Smooth muscle cell (in vitro differentiated cells): ENCODE data around the gene MOB3A. TPM values are rescaled to one million over a fixed set of nuclear protein-coding genes. Genes with fewer than 3 reads are reported as not detected.
A peak's percentile ranks its signal among the peaks of the same experiment; 100 is the strongest.
"Not testable (repeated sequence)": the region's sequence is repeated elsewhere in the genome, so short reads cannot be mapped to it uniquely, and the experiment has no call there.

Experiments used
- DNase-seq: peaks from one replicate; lab custom pipeline; 2025; ENCODE audit not compliant: unreplicated experiment; lab: John Stamatoyannopoulos, UW
- H2AFZ ChIP-seq: fragments of 200-600 bp; sonication (generic); 2 replicates; pipeline ENCODE4 v1.6.0; 2016; ENCODE audit warnings: antibody characterized with exemption, low read depth, mild to moderate bottlenecking
- H3F3A ChIP-seq: fragments of 200-600 bp; sonication (generic); 2 replicates; pipeline ENCODE4 v1.6.0; 2017; ENCODE audit warnings: antibody characterized with exemption, low read depth
- H3K27ac ChIP-seq: fragments of 200-600 bp; sonication (generic); 2 replicates; pipeline ENCODE4 v1.5.1; 2016; ENCODE audit warnings: low read depth, mild to moderate bottlenecking
- H3K27me3 ChIP-seq: fragments of 200-600 bp; sonication (generic); 2 replicates; pipeline ENCODE4 v1.6.1; 2016; ENCODE audit warnings: low read depth, mild to moderate bottlenecking
- H3K36me3 ChIP-seq: fragments of 200-600 bp; sonication (generic); 2 replicates; pipeline ENCODE4 v1.5.1; 2016; ENCODE audit warnings: low read depth
- H3K4me1 ChIP-seq: fragments of 200-600 bp; sonication (generic); 2 replicates; pipeline ENCODE4 v1.5.1; 2016; ENCODE audit warnings: low read depth
- H3K4me2 ChIP-seq: fragments of 200-600 bp; sonication (generic); 2 replicates; pipeline ENCODE4 v1.6.0; 2016; ENCODE audit warnings: mild to moderate bottlenecking
- H3K4me3 ChIP-seq: fragments of 200-600 bp; sonication (generic); 2 replicates; pipeline ENCODE4 v1.5.1; 2016; ENCODE audit warnings: mild to moderate bottlenecking
- H3K79me2 ChIP-seq: fragments of 200-600 bp; sonication (generic); 2 replicates; pipeline ENCODE4 v1.6.0; 2016; ENCODE audit warnings: low read depth, mild to moderate bottlenecking
- H3K9ac ChIP-seq: fragments of 200-600 bp; sonication (generic); 2 replicates; pipeline ENCODE4 v1.6.0; 2016; ENCODE audit warnings: low read depth
- H3K9me3 ChIP-seq: fragments of 200-600 bp; sonication (generic); replicated peaks from 2 replicates; pipeline ENCODE4 v1.5.1; 2016; ENCODE audit warnings: low read depth
- H4K20me1 ChIP-seq: fragments of 200-600 bp; sonication (generic); 2 replicates; pipeline ENCODE4 v1.6.0; 2016; ENCODE audit warnings: low read depth
- CTCF ChIP-seq: fragments of 200-600 bp; sonication (generic); IDR thresholded peaks from 2 replicates; pipeline ENCODE4 v1.5.1; 2017; ENCODE audit warnings: borderline replicate concordance, mild to moderate bottlenecking, antibody characterized with exemption; ENCODE audit not compliant: insufficient read depth, poor library complexity, severe bottlenecking
- WGBS: methylation state at CpG from one replicate; pipeline ENCODE4 v1.1.7; 2016; ENCODE audit warnings: low lambda C conversion rate; 5-methylcytosine and 5-hydroxymethylcytosine counted together
- polyA plus RNA-seq: library from polyadenylated mRNA; unstranded; fragments of >200 nt; fragmentation: Nextera tagmentation; extraction: Ambion mirVana; gene quantifications from 2 replicates; pipeline ENCODE4 v1.2.1, GENCODE V29; 2016
- total RNA-seq: library from RNA; depleted of rRNA; stranded (reverse); fragments of >200 nt; gene quantifications from 2 replicates; pipeline ENCODE4 v1.2.3, GENCODE V29; 2014

MOB3A gene
- total and polyA plus RNA-seq, 2 experiments from 2014 or later: 11.2 to 23.8 TPM

GRCh38 chr19:2097203-2097885 lies 1.2 kb upstream of the MOB3A start:
- Histone ChIP-seq H3K4me1 (peaks cover 10% of the 10 kb centered on the region), H3K36me3 (peaks cover 5% of the 10 kb centered on the region), H3K4me2 (peak overlapping the region; percentile 91), H3K9ac (no peak overlapping the region), H3F3A (no peaks in the 10 kb centered on the region), H4K20me1 (peaks cover 43% of the 10 kb centered on the region), H3K79me2 (peaks cover 29% of the 10 kb centered on the region), H3K27ac (no peak overlapping the region), H3K27me3 (no peaks in the 10 kb centered on the region), H3K9me3 (no peaks in the 10 kb centered on the region), H3K4me3 (peak overlapping the region; percentile 55), H2AFZ (no peak overlapping the region)
- peak; percentile 0 for TF ChIP-seq CTCF
- WGBS: 58% methylated on average over 30 of the region's 30 CpGs
- DNase-seq: no peak

- Histone ChIP-seq H3K79me2 (peaks cover 36% of the 10 kb centered on the region), H3K9ac (peak within 1 kb of the TSS; percentile 85), H3K4me3 (peak within 1 kb of the TSS; percentile 85), H3K4me2 (peak within 1 kb of the TSS; percentile 92), H3F3A (no peaks in the 10 kb centered on the region), H2AFZ (no peak within 1 kb of the TSS), H3K4me1 (peaks cover 10% of the 10 kb centered on the region), H3K36me3 (peaks cover 1% of the 10 kb centered on the region), H4K20me1 (peaks cover 38% of the 10 kb centered on the region), H3K9me3 (no peaks in the 10 kb centered on the region), H3K27ac (peak within 1 kb of the TSS; percentile 89), H3K27me3 (no peaks in the 10 kb centered on the region)
- peak; percentile 99 for DNase-seq
- peak; percentile 12 for TF ChIP-seq CTCF
- 4% methylated on average over 34 of the region's 70 CpGs for WGBS
Observed at GRCh38 chr19:2096480-2097202, 515 bp upstream of the MOB3A start, which contains the start of gene IZUMO4. TSS of gene IZUMO4 (plus strand) at chr19:2096915. CDS start at chr19:2096946, 31 bp downstream.

GRCh38 chr19:2091926-2092525 lies 4.1 kb downstream of the MOB3A start:
- not testable (repeated sequence) for H3F3A ChIP-seq, H3K4me2 ChIP-seq, H3K27me3 ChIP-seq, H3K9ac ChIP-seq, H3K4me1 ChIP-seq, H3K36me3 ChIP-seq, H3K9me3 ChIP-seq, H3K27ac ChIP-seq, DNase-seq, H3K4me3 ChIP-seq, H2AFZ ChIP-seq
- WGBS: 97% methylated on average over 13 of the region's 13 CpGs
- peaks cover 34% of the 10 kb centered on the region for H4K20me1 ChIP-seq
- H3K79me2 ChIP-seq: peaks cover 60% of the 10 kb centered on the region

- Histone ChIP-seq H3K4me1 (peaks cover 3% of the 10 kb centered on the region), H3K4me2 (peak overlapping the region; percentile 26), H2AFZ (no peak overlapping the region), H3K27ac (peak overlapping the region; percentile 53), H4K20me1 (peaks cover 48% of the 10 kb centered on the region), H3K79me2 (peaks cover 59% of the 10 kb centered on the region), H3K27me3 (no peaks in the 10 kb centered on the region), H3K9ac (peak overlapping the region; percentile 4), H3K9me3 (no peaks in the 10 kb centered on the region), H3K36me3 (no peaks in the 10 kb centered on the region), H3F3A (no peaks in the 10 kb centered on the region), H3K4me3 (no peak overlapping the region)
- no peak for TF ChIP-seq CTCF
- 84% methylated on average over 2 of the region's 2 CpGs for WGBS
- no peak for DNase-seq
Observed at GRCh38 chr19:2089727-2090053, 6.4 kb downstream of the MOB3A start.
